ENCODE results near the gene RFX5.

DNA sequence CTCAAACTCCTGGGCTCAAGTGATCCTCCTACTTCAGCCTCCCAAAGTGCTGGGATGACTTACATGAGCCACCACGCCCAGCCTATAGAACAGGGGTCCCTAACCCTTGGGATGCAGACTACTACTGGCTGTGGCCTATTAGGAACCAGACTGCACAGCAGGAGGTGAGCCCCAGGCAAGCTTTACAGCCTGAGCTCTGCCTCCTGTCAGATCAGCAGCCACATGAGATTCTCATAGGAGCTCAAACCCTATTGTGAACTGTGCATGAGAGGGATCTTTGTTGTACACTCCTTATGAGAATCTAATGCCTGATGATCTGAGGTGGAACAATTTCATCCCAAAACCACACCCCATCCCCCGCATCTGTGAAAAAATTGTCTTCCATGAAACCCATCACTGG is 39.0 kb upstream of the RFX5 start:
- no peak for TF ChIP-seq PRDM1 (tag by site-specific recombination; IDR thresholded peaks at IDR 0.05)
- TF ChIP-seq, protein P1, sequence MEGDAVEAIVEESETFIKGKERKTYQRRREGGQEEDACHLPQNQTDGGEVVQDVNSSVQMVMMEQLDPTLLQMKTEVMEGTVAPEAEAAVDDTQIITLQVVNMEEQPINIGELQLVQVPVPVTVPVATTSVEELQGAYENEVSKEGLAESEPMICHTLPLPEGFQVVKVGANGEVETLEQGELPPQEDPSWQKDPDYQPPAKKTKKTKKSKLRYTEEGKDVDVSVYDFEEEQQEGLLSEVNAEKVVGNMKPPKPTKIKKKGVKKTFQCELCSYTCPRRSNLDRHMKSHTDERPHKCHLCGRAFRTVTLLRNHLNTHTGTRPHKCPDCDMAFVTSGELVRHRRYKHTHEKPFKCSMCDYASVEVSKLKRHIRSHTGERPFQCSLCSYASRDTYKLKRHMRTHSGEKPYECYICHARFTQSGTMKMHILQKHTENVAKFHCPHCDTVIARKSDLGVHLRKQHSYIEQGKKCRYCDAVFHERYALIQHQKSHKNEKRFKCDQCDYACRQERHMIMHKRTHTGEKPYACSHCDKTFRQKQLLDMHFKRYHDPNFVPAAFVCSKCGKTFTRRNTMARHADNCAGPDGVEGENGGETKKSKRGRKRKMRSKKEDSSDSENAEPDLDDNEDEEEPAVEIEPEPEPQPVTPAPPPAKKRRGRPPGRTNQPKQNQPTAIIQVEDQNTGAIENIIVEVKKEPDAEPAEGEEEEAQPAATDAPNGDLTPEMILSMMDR (tag by site-specific recombination; IDR thresholded peaks at IDR 0.05) = no peak
